H1 (cell line): ENCODE measurements around the gene SIX1. TPM values are rescaled to one million over a fixed set of nuclear protein-coding genes. Genes with fewer than 3 reads are reported as not detected.

Experiments used
- JUN ChIP-seq: IDR thresholded peaks from 2 replicates; pipeline ENCODE4 v1.6.1; 2011; ENCODE audit warnings: low read depth, mild to moderate bottlenecking, improper control_type of control experiment, low read length
- MAX ChIP-seq: IDR thresholded peaks from 2 replicates; pipeline ENCODE4 v1.6.1; 2012; ENCODE audit warnings: inconsistent platforms
- RBBP5 ChIP-seq: IDR thresholded peaks from 2 replicates; pipeline ENCODE4 v1.7.1; 2012; ENCODE audit warnings: low read depth, mild to moderate bottlenecking, inconsistent platforms, low read length, moderate library complexity, borderline replicate concordance
- polyA plus RNA-seq, 7 experiments: library from polyadenylated mRNA; depleted of rRNA in 3 of 7; stranded (reverse) in 5 of 7; unstranded in 2 of 7; fragments of >200 nt in 5 of 7; fragments of 200-250 nt in 2 of 7; gene quantifications; 1 replicate in 5 of 7; 2 replicates in 1 of 7; 4 replicates in 1 of 7; pipeline versions ENCODE4 v1.2.1 to v1.2.3, GENCODE V29; 2011 to 2013; ENCODE audit warnings: missing spikeins in 2 of 7, mixed read lengths in 2 of 7
- total RNA-seq: library from RNA; stranded (reverse); fragmentation: NEBNext Ultra II Directional; extraction: Animal tissue kit (Norgen Biotek cat#: 25700); gene quantifications from 2 replicates; pipeline ENCODE4 v1.2.1, GENCODE V29; 2021

The SIX1 gene
- total and polyA plus RNA-seq, 2 of the 8 experiments (the other 6 are each of a cell fraction or from before 2014, with no cell fraction given): 0.03 to 0.69 TPM

- peak; percentile 74; the same call in 1 of the 2 replicates for TF ChIP-seq RBBP5
- no peak for TF ChIP-seq JUN
- peak; percentile 73 for TF ChIP-seq MAX
Measured at GRCh38 chr14:60657456-60658210, 8.4 kb upstream of the SIX1 start (continued).
